ENCODE results near the gene PSD.

DNA sequence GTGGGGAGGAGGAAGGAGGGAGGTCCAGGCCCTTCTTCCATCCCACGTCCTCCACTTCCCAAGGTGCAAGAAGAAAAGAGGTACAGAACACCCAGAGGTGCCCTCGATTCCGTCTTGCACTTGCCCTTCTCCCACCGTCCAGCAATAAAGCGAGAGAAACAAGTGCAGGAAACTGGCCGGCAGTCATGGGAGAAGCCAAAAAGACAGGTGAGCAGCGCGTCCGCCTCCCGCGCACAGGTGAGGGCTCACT is 31.5 kb upstream of the PSD start:
- TF ChIP-seq TEAD2 (tag; IDR thresholded peaks at IDR 0.05): no peak
- no peak for TF ChIP-seq JUNB (CRISPR knock-in tag; conservative IDR thresholded peaks at IDR 0.05)
- no peak for TF ChIP-seq GABPA (tag; conservative IDR thresholded peaks at IDR 0.05; ENCODE audit: low read depth)
- TF ChIP-seq, protein P1, sequence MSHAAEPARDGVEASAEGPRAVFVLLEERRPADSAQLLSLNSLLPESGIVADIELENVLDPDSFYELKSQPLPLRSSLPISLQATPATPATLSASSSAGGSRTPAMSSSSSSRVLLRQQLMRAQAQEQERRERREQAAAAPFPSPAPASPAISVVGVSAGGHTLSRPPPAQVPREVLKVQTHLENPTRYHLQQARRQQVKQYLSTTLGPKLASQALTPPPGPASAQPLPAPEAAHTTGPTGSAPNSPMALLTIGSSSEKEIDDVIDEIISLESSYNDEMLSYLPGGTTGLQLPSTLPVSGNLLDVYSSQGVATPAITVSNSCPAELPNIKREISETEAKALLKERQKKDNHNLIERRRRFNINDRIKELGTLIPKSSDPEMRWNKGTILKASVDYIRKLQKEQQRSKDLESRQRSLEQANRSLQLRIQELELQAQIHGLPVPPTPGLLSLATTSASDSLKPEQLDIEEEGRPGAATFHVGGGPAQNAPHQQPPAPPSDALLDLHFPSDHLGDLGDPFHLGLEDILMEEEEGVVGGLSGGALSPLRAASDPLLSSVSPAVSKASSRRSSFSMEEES (CRISPR knock-in tag; IDR thresholded peaks at IDR 0.05): no peak
- TF ChIP-seq KDM1A (IDR thresholded peaks at IDR 0.05): no peak
- TF ChIP-seq ZFP1 (CRISPR knock-in tag; IDR thresholded peaks at IDR 0.05): no peak
- no peak for TF ChIP-seq ZNF583 (CRISPR knock-in tag; IDR thresholded peaks at IDR 0.05)
- TF ChIP-seq, protein P2, sequence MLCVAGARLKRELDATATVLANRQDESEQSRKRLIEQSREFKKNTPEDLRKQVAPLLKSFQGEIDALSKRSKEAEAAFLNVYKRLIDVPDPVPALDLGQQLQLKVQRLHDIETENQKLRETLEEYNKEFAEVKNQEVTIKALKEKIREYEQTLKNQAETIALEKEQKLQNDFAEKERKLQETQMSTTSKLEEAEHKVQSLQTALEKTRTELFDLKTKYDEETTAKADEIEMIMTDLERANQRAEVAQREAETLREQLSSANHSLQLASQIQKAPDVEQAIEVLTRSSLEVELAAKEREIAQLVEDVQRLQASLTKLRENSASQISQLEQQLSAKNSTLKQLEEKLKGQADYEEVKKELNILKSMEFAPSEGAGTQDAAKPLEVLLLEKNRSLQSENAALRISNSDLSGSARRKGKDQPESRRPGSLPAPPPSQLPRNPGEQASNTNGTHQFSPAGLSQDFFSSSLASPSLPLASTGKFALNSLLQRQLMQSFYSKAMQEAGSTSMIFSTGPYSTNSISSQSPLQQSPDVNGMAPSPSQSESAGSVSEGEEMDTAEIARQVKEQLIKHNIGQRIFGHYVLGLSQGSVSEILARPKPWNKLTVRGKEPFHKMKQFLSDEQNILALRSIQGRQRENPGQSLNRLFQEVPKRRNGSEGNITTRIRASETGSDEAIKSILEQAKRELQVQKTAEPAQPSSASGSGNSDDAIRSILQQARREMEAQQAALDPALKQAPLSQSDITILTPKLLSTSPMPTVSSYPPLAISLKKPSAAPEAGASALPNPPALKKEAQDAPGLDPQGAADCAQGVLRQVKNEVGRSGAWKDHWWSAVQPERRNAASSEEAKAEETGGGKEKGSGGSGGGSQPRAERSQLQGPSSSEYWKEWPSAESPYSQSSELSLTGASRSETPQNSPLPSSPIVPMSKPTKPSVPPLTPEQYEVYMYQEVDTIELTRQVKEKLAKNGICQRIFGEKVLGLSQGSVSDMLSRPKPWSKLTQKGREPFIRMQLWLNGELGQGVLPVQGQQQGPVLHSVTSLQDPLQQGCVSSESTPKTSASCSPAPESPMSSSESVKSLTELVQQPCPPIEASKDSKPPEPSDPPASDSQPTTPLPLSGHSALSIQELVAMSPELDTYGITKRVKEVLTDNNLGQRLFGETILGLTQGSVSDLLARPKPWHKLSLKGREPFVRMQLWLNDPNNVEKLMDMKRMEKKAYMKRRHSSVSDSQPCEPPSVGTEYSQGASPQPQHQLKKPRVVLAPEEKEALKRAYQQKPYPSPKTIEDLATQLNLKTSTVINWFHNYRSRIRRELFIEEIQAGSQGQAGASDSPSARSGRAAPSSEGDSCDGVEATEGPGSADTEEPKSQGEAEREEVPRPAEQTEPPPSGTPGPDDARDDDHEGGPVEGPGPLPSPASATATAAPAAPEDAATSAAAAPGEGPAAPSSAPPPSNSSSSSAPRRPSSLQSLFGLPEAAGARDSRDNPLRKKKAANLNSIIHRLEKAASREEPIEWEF (CRISPR knock-in tag; IDR thresholded peaks at IDR 0.05): no peak
- no peak for TF ChIP-seq EP300 (IDR thresholded peaks at IDR 0.05; ENCODE audit: low read length)
- TF ChIP-seq, protein P3, sequence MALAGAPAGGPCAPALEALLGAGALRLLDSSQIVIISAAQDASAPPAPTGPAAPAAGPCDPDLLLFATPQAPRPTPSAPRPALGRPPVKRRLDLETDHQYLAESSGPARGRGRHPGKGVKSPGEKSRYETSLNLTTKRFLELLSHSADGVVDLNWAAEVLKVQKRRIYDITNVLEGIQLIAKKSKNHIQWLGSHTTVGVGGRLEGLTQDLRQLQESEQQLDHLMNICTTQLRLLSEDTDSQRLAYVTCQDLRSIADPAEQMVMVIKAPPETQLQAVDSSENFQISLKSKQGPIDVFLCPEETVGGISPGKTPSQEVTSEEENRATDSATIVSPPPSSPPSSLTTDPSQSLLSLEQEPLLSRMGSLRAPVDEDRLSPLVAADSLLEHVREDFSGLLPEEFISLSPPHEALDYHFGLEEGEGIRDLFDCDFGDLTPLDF (CRISPR knock-in tag; IDR thresholded peaks at IDR 0.05): no peak
